Omental fat pad (tissue), 4 donors: ENCODE results near the gene KCNH5. TPM values are rescaled to one million over a fixed set of nuclear protein-coding genes. Genes with fewer than 3 reads are reported as not detected.

Experiments used
- ATAC-seq: fragments of 150-250 bp; one replicate; pipeline ENCODE4 v1.9.1; 2016; ENCODE audit warnings: mild to moderate bottlenecking, moderate library complexity; ENCODE audit not compliant: low FRiP score
- DNase-seq: peaks from one replicate; pipeline ENCODE4 v3.0.0-alpha.2; 2019; ENCODE audit warnings: low spot score
- total RNA-seq, 4 donors: library from RNA; depleted of rRNA; stranded (reverse); fragments of >200 nt; gene quantifications; one replicate each; pipeline ENCODE4 v1.1.0, GENCODE V29; 2016
- TF ChIP-seq, protein P1 (sequence below), 3 donors: fragments of 450-650 bp; IDR thresholded peaks; one replicate each; pipeline ENCODE4 v1.5.1; 2016 to 2017; ENCODE audit warnings: antibody characterized with exemption in 3 of 3, mild to moderate bottlenecking in 3 of 3, moderate library complexity in 2 of 3

KCNH5 gene
- total RNA-seq, 4 donors from 2014 or later: 1.1 to 6.2 (median 1.1) TPM; not detected in 1

DNA sequence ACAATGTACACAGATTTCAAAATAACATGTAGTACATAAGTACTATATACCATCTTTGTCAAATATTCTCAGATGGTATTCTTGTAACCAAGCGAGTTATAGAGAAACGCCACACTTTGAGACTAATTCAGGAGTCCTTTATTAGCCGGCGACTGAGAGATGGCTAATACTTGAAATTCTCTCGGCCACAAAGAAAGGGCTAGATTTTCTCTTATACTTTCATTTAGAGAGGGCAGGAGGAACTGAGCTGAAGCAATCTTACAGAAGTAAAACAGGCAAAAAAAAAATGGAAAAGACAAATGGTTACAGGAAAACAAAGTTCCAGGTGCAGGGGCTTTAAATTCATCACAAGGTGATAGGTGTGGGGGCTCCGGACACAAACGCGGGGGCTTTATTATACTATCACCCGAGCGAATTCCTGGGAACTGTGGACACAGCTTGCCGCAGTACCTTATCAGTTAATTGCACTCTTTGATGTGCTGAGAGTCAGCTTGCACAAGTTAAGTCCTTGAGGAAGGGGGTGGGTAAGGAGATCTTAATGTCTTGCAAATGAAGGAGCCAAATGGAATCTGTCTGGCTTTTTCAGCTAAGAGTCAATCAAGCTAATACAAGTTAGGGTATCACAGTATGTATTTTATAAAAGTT is 382.3 kb downstream of the KCNH5 start:
- ATAC-seq (no peak), DNase-seq (no peak)
- TF ChIP-seq, protein P1, sequence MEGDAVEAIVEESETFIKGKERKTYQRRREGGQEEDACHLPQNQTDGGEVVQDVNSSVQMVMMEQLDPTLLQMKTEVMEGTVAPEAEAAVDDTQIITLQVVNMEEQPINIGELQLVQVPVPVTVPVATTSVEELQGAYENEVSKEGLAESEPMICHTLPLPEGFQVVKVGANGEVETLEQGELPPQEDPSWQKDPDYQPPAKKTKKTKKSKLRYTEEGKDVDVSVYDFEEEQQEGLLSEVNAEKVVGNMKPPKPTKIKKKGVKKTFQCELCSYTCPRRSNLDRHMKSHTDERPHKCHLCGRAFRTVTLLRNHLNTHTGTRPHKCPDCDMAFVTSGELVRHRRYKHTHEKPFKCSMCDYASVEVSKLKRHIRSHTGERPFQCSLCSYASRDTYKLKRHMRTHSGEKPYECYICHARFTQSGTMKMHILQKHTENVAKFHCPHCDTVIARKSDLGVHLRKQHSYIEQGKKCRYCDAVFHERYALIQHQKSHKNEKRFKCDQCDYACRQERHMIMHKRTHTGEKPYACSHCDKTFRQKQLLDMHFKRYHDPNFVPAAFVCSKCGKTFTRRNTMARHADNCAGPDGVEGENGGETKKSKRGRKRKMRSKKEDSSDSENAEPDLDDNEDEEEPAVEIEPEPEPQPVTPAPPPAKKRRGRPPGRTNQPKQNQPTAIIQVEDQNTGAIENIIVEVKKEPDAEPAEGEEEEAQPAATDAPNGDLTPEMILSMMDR (IDR thresholded peaks at IDR 0.05): no peak

DNA sequence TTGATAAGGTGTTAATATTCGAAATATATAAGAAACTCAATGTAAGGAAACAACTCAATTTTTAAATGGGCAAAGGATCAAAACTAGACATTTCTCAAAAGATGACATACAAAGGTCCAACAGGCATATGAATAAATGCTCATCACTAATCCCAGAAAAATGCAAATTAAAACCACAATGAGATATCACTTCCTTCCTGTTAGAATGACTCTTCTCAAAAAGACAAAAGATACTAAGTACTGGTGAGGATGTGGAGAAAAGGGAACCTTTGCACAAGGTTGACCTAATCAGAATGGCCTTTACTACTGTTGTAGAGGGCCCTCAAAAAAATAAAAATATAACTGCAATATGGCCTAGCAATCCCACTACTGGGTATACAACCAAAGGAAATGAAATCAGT is 383.4 kb downstream of the KCNH5 start:
- no peak for ATAC-seq

GRCh38 chr14:62658631-62659030 is 386.6 kb downstream of the KCNH5 start:
- TF ChIP-seq, protein P1 (IDR thresholded peaks at IDR 0.05): no peak
- ATAC-seq: no peak

More for the DNA sequence above, 383.4 kb downstream of the KCNH5 start:
- TF ChIP-seq, protein P1 (IDR thresholded peaks at IDR 0.05): no peak
- no peak for DNase-seq

DNA sequence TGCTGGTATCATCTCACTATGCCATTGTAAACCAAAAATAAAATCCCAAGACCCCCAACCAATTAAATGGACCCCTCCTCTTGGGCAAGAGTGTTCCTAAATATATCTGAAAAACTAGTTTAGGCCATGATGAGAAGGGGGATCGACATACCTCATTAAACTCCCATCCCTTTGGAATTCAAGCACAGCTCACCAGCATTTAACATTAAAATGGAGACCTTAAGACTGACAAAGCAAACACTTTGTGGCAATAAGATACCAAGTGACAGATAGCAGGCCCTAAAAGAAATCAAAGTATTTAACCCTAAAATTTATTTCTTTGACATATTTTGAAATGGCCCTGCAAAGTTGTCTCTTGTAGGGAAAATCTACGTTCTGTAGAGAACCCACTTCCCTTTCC is 387.9 kb downstream of the KCNH5 start:
- ATAC-seq: no peak
- DNase-seq: no peak
- TF ChIP-seq, protein P1 (IDR thresholded peaks at IDR 0.05): no peak

More at GRCh38 chr14:62658631-62659030, 386.6 kb downstream of the KCNH5 start:
- DNase-seq: no peak

GRCh38 chr14:62655166-62655565 is 390.1 kb downstream of the KCNH5 start:
- ATAC-seq: no peak
- TF ChIP-seq, protein P1 (IDR thresholded peaks at IDR 0.05): no peak
- no peak for DNase-seq

GRCh38 chr14:62654641-62655040 is 390.6 kb downstream of the KCNH5 start:
- TF ChIP-seq, protein P1 (IDR thresholded peaks at IDR 0.05): no peak
- ATAC-seq: no peak

More at GRCh38 chr14:62654641-62655040, 390.6 kb downstream of the KCNH5 start:
- DNase-seq: no peak

Other genes with a start within 250 kb of the KCNH5 start
- 10 to 100 TPM in 2 of 4 donors, 1 to 10 TPM in 2; 5.2 to 33.9 (median 11.8) TPM for gene RHOJ, start 159.0 kb upstream of the KCNH5 start, total RNA-seq